Stimulated activated effector memory CD8-positive, alpha-beta T cell treated with anti-CD3 and anti-CD28 coated beads, Interleukin-12 subunit alpha, Interleukin-12 subunit beta, amount 100 ng/mL, for 72 hours (primary cell): ENCODE data around the gene HIGD2A.
A peak's percentile ranks its signal among the peaks of the same experiment; 100 is the strongest.

Experiments
- ATAC-seq: fragments of 150-1000 bp; cut with Tn5 transposase; 2 replicates; pipeline ENCODE4 v1.10.0; 2021
- DNase-seq, 2 donors: peaks; one replicate each; pipeline ENCODE4 v3.0.0; 2021 to 2022; ENCODE audit warnings: low spot score in 2 of 2
- H3K27ac Mint-ChIP-seq: one replicate; pipeline ENCODE4 v1.8.0; 2022; ENCODE audit warnings: mild to moderate bottlenecking, mixed read lengths
- H3K36me3 Mint-ChIP-seq: one replicate; pipeline ENCODE4 v1.8.0; 2022; ENCODE audit warnings: mild to moderate bottlenecking, mixed read lengths
- H3K4me1 Mint-ChIP-seq: one replicate; pipeline ENCODE4 v1.8.0; 2022; ENCODE audit warnings: mixed read lengths
- H3K4me3 Mint-ChIP-seq: one replicate; pipeline ENCODE4 v1.8.0; 2022; ENCODE audit warnings: mild to moderate bottlenecking, mixed read lengths
- H3K9me3 Mint-ChIP-seq: one replicate; pipeline ENCODE4 v1.8.0; 2022; ENCODE audit warnings: mixed read lengths

Gene HIGD2A

DNA sequence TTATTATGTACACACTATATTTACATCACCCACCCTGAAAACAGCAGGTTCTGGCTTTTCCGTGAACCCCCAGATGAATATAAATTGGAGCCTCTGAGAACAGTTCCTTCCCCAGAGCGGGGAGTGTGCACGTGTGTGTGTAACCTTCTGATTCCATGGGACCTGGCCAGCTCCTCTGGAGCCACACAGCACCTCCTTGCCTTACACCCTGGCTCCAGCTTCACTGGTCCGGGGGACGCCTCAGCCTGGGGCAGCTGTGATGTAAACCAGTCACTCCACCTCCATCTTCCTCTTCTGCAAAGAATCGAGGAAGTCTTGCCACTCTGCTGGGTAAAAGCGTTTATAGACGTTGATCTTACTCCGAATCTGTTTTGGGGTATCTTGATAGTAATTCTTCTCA, 4.6 kb upstream of the HIGD2A start:
- peaks cover 32% of the 10 kb centered on the region for H3K4me1 Mint-ChIP-seq
- no peaks in the 10 kb centered on the region for H3K9me3 Mint-ChIP-seq
- DNase-seq: no peak
- H3K4me3 Mint-ChIP-seq: no peak overlapping the region
- H3K36me3 Mint-ChIP-seq: peaks cover 95% of the 10 kb centered on the region
- H3K27ac Mint-ChIP-seq: no peak overlapping the region
- no peak for ATAC-seq

DNA sequence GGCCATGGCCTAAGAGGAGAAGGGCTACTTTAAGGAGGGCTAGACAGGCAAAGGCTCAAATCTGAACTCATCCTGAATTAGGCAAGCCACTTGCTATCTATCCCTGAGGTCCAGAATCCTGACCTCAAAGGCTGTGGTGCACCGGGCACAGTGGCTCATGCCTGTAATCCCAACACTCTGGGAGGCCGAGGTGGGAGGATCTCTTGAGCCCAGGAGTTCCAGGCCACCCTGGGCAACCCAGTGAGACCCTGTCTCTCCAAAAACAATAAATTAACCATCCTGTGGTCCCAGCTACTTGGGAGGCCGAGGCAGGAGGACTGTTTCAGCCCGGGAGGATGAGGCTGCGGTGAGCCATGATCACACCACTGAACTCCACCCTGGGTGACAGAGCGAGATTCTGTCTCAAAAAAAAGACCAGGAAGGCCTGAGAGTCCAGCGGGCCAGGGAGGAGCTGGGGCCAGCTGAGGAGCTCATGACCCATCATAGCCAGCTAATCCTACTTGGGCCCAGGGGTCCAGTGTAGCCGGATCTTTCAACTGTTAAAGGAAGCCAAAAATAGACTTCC, 4.1 kb upstream of the HIGD2A start:
- peaks cover 32% of the 10 kb centered on the region for H3K4me1 Mint-ChIP-seq
- no peaks in the 10 kb centered on the region for H3K9me3 Mint-ChIP-seq
- DNase-seq (no peak), ATAC-seq (no peak)
- H3K4me3 Mint-ChIP-seq: no peak overlapping the region
- H3K36me3 Mint-ChIP-seq: peaks cover 95% of the 10 kb centered on the region
- no peak overlapping the region for H3K27ac Mint-ChIP-seq

DNA sequence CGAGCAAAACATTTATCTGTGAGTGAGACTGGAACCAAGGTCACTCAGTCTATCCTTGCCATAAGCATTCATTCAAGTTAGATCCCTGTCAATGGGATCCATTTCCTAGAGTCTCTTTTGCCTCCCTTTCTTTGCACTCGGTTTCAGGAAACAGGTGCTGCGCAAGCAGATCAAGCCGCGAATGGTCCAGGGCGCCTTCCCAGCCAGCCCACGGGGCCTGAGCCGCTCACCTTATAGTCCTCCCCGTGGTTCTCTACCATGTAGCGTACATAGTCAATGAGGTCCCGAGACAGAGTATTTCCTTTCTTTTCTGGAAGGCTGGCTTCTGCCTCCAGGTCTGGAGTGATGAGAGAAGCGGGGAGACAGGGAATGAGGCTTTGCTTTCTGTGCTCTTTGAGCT, 3.6 kb upstream of the HIGD2A start:
- ATAC-seq (no peak), DNase-seq (no peak)
- peaks cover 32% of the 10 kb centered on the region for H3K4me1 Mint-ChIP-seq
- no peaks in the 10 kb centered on the region for H3K9me3 Mint-ChIP-seq
- H3K4me3 Mint-ChIP-seq: no peak overlapping the region
- H3K27ac Mint-ChIP-seq: peak overlapping the region; percentile 62
- peaks cover 91% of the 10 kb centered on the region for H3K36me3 Mint-ChIP-seq

DNA sequence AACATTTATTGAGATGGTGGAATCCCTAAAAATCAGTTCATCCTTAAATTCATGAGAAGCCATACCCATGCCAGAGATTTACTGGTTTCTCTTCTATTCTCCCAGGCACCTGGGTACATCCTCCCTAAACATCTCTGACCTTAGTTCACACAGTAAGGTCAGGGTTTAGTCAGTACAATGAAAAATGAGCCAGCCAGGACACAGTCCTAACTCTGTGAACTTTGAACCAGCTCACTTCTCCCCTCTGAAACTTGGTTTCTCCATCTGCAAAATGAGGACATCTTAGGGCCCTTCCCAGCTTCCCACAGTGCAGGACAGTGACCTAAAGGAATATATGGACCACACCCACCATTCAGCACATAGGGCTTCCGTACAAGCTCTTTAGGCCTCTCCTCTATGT, 2.1 kb upstream of the HIGD2A start:
- DNase-seq (no peak), ATAC-seq (no peak)
- peak overlapping the region; percentile 92 for H3K4me3 Mint-ChIP-seq
- peaks cover 89% of the 10 kb centered on the region for H3K36me3 Mint-ChIP-seq
- peaks cover 32% of the 10 kb centered on the region for H3K4me1 Mint-ChIP-seq
- H3K27ac Mint-ChIP-seq: peak overlapping the region; percentile 98
- no peaks in the 10 kb centered on the region for H3K9me3 Mint-ChIP-seq

DNA sequence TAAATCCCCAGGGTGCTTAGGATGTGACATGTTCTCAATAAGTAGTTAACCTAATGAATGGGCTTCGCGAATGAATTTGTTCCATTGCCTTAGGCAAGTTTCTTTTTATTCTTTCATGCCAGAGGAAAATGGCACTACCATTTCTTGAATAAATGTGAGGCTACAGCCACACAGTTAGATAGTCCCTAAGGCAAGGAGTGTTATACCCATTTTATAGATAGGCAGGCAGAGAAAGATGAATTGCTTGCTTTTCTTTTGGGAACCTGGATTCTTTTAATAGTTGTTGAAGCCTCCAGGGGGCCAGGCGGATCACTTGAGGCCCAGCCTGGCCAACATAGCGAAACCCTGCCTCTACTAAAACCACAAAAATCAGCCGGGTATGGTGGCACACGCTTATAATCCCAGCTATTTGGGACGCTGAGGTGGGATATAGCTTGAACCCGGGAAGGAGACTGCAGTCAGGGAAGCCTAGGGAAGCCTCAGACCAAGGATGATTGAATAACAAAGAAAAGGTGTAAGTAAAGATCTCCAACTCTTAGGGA, 1.1 kb upstream of the HIGD2A start:
- Mint-ChIP-seq H3K9me3 (no peaks in the 10 kb centered on the region), H3K4me3 (peak overlapping the region; percentile 92), H3K36me3 (peaks cover 91% of the 10 kb centered on the region), H3K27ac (peak overlapping the region; percentile 98), H3K4me1 (peaks cover 32% of the 10 kb centered on the region)
- ATAC-seq: no peak
- DNase-seq: no peak

DNA sequence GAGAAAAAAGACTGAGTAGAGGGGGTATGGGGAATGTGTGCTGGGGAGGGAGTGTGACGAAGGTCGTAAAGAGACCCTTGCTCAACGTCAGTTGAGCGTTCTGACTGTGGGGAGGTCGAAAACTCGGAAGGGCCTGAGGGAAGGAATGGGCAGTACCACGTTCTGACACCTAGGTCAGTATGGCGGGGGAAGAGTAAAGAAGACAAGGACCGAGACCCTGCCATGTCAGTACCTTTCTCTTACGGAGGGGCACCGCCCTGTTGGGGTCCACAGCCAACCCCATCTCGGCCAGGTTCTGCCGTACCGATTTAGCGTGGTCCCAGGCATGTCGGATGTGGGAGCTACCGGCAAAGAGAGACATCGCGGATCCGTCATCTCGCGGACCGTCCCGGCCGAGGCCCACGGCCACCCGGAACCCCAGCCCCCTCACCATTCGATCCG, 528 bp upstream of the HIGD2A start:
- peak overlapping the region; percentile 98 for H3K27ac Mint-ChIP-seq
- H3K4me3 Mint-ChIP-seq: peak overlapping the region; percentile 92
- H3K36me3 Mint-ChIP-seq: peaks cover 91% of the 10 kb centered on the region
- ATAC-seq (no peak), DNase-seq (no peak)
- H3K4me1 Mint-ChIP-seq: peaks cover 32% of the 10 kb centered on the region
- no peaks in the 10 kb centered on the region for H3K9me3 Mint-ChIP-seq

DNA sequence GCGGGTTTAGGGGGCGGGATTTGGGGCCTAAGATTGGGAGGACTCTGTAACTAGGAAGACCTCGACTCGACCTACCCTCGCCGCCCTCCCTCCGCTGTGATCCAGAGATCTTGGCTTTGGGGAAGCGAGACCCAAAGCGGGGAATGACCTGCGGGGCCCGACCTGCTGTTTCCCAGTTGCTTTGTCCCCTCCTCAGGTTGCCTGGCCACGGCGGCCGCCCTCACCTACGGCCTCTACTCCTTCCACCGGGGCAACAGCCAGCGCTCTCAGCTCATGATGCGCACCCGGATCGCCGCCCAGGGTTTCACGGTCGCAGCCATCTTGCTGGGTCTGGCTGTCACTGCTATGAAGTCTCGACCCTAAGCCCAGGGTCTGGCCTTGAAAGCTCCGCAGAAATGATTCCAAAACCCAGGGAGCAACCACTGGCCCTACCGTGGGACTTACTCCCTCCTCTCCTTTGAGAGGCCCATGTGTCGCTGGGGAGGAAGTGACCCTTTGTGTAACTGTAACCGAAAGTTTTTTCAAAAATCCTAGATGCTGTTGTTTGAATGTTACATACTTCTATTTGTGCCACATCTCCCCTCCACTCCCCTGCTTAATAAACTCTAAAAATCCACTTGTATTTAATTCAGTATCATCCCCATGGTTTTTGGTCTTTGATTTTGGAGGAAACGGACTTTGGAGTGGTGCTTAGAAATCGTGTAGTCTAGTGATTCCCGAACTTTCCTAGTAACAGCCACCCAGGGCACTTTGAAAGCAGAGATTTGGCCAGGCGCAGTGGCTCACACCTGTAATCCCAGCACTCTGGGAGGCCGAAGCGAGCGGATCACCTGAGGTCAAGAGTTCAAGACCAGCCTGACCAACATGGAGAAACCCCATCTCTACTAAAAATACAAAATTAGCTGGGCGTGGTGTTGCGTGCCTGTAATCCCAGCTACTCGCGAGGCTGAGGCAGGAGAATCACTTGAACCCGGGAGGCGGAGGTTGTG, 878 bp downstream of the HIGD2A start:
- DNase-seq (no peak), ATAC-seq (peak; percentile 62)
- Mint-ChIP-seq H3K4me3 (peak overlapping the region; percentile 92), H3K36me3 (peaks cover 81% of the 10 kb centered on the region), H3K27ac (peak overlapping the region; percentile 98), H3K4me1 (peaks cover 32% of the 10 kb centered on the region), H3K9me3 (no peaks in the 10 kb centered on the region)

DNA sequence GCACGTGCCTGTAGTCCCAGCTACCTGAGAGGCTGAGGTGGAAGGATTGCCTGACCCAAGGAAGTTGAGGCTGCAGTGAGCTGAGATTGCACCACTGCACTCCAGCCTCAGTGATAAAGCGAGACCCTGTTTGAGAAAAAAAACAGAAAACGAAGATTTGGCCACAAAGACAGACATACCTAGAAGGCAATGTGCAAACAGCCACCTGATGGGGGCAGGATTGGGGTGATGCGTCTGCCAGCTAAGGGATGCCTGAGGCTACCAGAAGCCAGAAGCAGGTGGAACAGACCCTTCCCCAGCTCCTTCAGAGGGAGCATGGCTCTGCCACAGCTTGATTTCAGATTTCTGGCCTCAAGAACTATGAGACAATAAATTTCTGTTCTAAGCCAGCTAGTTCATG, 2.9 kb downstream of the HIGD2A start:
- peaks cover 21% of the 10 kb centered on the region for H3K4me1 Mint-ChIP-seq
- H3K27ac Mint-ChIP-seq: peak overlapping the region; percentile 98
- H3K9me3 Mint-ChIP-seq: no peaks in the 10 kb centered on the region
- no peak for DNase-seq
- peaks cover 60% of the 10 kb centered on the region for H3K36me3 Mint-ChIP-seq
- no peak for ATAC-seq
- no peak overlapping the region for H3K4me3 Mint-ChIP-seq

DNA sequence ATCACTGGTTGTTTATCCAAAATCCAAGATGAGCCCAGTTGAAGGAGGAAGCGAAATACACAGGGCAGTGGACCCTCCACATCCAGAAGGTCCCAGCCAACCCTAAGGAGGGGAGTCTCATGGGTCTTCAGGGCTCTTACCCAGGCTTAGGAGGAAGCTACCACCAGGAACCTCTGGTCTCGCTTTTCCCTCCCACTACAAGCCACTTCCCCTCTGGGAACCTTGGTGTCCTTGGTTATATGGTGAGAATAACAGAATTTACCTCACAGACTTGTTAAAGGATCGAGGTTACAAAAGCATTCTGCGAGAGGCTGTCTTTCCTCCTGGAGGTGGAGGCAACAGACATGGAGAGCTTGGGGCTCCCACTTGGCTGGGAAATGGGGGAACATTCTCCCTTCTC, 3.4 kb downstream of the HIGD2A start:
- peak overlapping the region; percentile 98 for H3K27ac Mint-ChIP-seq
- ATAC-seq: no peak
- no peak for DNase-seq
- H3K36me3 Mint-ChIP-seq: peaks cover 60% of the 10 kb centered on the region
- H3K4me1 Mint-ChIP-seq: peaks cover 16% of the 10 kb centered on the region
- H3K9me3 Mint-ChIP-seq: no peaks in the 10 kb centered on the region
- H3K4me3 Mint-ChIP-seq: no peak overlapping the region

DNA sequence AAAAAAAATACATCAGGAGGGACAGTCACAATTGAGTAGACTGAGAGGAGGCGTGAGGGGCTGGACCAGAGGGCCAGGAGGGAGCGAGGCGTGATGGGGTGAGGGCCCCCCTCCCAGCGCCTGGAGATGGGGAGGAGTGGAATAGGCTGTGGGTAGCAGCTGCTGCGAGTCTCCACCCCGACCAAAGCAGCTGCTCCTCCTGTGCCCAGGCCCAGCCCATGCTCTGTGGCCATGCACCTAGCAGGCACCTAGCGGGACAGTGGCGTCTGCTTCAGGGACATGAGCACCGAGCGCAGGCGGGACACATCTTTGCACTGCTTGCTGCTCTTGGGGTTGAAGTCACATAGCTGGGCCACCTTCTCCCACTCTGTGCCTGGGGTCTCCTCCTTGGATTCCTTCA, 4.0 kb downstream of the HIGD2A start:
- no peak for DNase-seq
- Mint-ChIP-seq H3K4me1 (peaks cover 11% of the 10 kb centered on the region), H3K4me3 (no peak overlapping the region), H3K27ac (peak overlapping the region; percentile 98), H3K36me3 (peaks cover 57% of the 10 kb centered on the region), H3K9me3 (no peaks in the 10 kb centered on the region)
- ATAC-seq: no peak

DNA sequence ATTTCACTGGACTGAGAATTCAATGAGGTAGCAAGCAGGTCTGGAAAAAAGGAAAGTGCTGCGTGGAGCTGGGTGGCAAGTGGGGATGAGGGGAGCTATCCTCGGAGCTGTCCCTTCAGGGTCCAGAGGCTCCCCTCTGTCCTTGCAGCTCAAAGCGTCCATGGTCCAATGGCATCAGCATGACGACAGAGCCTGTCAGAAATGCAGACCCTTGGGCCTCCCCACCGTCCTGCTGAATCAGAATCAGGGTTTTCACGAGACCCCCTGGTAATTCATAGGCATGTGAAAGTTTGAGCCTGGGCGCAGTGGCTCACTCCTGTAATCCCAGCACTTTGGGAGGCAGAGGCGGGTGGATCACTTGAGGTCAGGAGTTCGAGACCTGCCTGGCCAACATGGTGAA, 5.5 kb downstream of the HIGD2A start:
- Mint-ChIP-seq H3K27ac (no peak overlapping the region), H3K36me3 (peaks cover 41% of the 10 kb centered on the region), H3K9me3 (no peaks in the 10 kb centered on the region), H3K4me3 (no peak overlapping the region), H3K4me1 (no peaks in the 10 kb centered on the region)
- DNase-seq (no peak), ATAC-seq (no peak)

DNA sequence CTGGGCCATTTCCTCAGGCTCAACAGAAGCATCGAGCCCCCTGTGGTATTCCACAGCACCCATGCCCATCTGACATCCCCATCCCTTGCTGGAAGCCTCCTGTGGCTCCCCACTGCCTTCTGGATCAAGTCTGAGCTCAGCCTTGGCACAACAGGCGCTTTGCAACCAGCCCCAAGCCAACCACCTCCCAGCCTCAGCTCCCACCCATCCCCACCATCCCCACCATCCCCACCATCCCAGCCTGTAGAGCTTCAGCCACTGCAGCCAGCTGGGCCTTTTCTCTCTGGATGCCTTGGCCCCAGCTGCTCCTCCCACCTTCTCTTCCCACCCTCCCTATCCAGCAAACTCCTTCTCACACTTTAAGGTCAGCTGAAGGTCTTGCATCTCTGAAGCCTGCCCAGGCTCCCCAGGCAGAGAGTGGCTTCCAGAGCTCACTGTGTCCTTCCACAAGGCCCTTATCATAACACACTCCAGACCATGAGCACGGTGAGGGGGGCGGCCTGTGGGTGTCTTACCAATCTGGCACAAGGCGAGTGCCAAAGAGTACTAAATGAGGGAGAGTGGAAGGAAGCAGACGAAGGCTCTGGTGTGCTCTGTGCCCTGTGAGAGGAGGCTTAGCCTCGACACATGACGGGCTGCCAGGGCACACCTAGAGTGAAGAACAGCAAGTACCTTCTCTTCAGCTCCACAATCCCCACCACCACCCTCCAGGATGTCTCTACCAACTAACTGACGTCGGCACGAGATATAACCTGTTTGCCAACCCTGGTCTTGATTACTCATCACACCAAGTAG, 6.5 kb downstream of the HIGD2A start:
- Mint-ChIP-seq H3K4me3 (no peak overlapping the region), H3K4me1 (no peaks in the 10 kb centered on the region), H3K9me3 (no peaks in the 10 kb centered on the region), H3K36me3 (peaks cover 36% of the 10 kb centered on the region), H3K27ac (no peak overlapping the region)
- ATAC-seq (no peak), DNase-seq (no peak)

DNA sequence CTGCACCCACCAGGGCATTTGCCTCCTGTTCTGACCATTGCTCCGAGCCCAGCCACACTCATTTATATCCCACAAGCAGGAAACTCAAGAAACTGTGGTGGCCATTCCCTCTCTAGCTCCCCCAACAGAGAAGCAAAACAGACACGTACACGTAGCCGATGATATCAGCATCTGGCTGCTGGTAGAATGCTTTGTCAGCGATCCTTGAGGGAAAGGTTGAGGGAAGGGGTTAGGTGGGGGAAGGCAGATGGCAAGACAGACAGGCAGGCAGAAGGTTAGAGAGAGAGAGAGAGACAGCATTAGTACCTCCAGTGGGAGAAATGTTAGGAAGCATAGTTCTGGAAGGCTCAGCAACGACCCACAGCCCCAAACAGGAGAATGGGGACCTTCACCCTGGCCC, 7.8 kb downstream of the HIGD2A start:
- H3K4me1 Mint-ChIP-seq: no peaks in the 10 kb centered on the region
- no peak overlapping the region for H3K4me3 Mint-ChIP-seq
- DNase-seq: no peak
- no peak for ATAC-seq
- peak overlapping the region; percentile 43 for H3K27ac Mint-ChIP-seq
- peaks cover 25% of the 10 kb centered on the region for H3K36me3 Mint-ChIP-seq
- no peaks in the 10 kb centered on the region for H3K9me3 Mint-ChIP-seq

DNA sequence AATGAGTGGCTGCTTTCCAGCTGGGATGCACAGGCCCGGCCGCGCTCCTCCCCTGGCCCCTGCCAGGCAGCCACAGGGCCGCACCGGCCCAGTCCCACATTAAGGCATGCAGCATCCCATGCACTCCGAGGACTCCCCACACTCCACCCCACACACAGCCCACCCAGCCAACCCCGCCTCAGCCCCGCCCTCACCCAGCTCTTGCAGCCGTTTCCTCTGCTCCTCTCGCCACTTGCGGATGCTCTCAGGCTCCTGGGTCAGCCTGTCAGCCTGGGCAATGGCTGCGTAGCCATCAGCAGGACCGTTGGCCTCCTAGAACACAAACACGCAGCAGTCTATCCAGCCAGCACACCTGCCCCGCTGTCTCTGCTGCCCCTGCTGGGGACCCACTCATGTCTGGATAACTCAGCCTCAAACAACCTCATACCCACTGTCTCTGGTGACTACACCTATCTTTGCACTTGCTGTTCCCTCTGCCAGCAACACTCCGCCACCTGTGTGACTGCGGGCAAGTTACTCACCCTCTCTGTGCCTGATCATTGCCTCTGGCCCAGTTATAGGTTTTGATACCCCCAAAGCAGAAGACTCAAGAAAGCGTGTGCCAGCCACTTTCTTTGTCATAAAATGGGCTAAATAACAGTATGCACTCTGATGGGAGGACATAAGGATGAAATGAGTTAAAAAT, 9.3 kb downstream of the HIGD2A start:
- peaks cover 6% of the 10 kb centered on the region for H3K4me1 Mint-ChIP-seq
- ATAC-seq: no peak
- no peak overlapping the region for H3K4me3 Mint-ChIP-seq
- peaks cover 12% of the 10 kb centered on the region for H3K36me3 Mint-ChIP-seq
- peak overlapping the region; percentile 52 for H3K27ac Mint-ChIP-seq
- H3K9me3 Mint-ChIP-seq: no peaks in the 10 kb centered on the region
- no peak for DNase-seq
